HEK293 (cell line): ENCODE results near the gene APBA1.

Experiments
- CTCF ChIP-seq: fragments of 450-650 bp; formaldehyde crosslinking; IDR thresholded peaks from 2 replicates; pipeline ENCODE4 v1.5.1; 2016; ENCODE audit warnings: missing biosample characterization, missing genetic modification characterization
- GLI4 ChIP-seq: fragments of 450-650 bp; formaldehyde crosslinking; IDR thresholded peaks from 2 replicates; pipeline ENCODE4 v1.5.1; 2016; ENCODE audit warnings: missing biosample characterization, missing genetic modification characterization
- ZFHX2 ChIP-seq: fragments of 450-650 bp; formaldehyde crosslinking; conservative IDR thresholded peaks from 2 replicates; pipeline ENCODE4 v1.5.1; 2016; ENCODE audit warnings: missing biosample characterization, missing genetic modification characterization
- ZNF274 ChIP-seq, 2 experiments: fragments of 200-500 bp in 1 of 2; fragments of 450-650 bp in 1 of 2; sonication (Bioruptor generic) in 1 of 2; formaldehyde crosslinking in 1 of 2; IDR thresholded peaks; 2 replicates each; pipeline versions ENCODE4 v1.5.1 to v1.6.1; 2014 to 2016; ENCODE audit warnings: borderline replicate concordance in 1 of 2, inconsistent platforms in 1 of 2, low read length in 1 of 2, missing biosample characterization in 1 of 2, missing genetic modification characterization in 1 of 2

- TF ChIP-seq CTCF (tag by site-specific recombination) (no peak), ZNF274 (IDR thresholded peaks at IDR 0.05; ENCODE audit: low read length) (no peak), ZNF274 (tag by site-specific recombination; IDR thresholded peaks at IDR 0.05; ENCODE audit: borderline replicate concordance) (no peak), GLI4 (tag by site-specific recombination) (no peak), ZFHX2 (tag by site-specific recombination) (no peak)
Measured at GRCh38 chr9:69455311-69455710, 216.9 kb downstream of the APBA1 start.
